Neural cell (in vitro differentiated cells): ENCODE measurements around the gene HOXA1. TPM values are rescaled to one million over a fixed set of nuclear protein-coding genes. Genes with fewer than 3 reads are reported as not detected.

Experiments
- H2AFZ ChIP-seq: fragments of 200-600, 300-800 bp; sonication (generic), shearing (Covaris generic); 2 replicates; pipeline ENCODE4 v1.6.0; 2014; ENCODE audit warnings: low read depth, mild to moderate bottlenecking, antibody characterized with exemption, low read length, moderate library complexity
- H3F3A ChIP-seq: fragments of 200-600 bp; shearing (Covaris generic); 2 replicates; pipeline ENCODE4 v1.6.1; 2016; ENCODE audit warnings: mild to moderate bottlenecking, moderate library complexity, mixed read lengths, antibody characterized with exemption, low read length; ENCODE audit not compliant: insufficient read depth, poor library complexity, severe bottlenecking
- H3K27ac ChIP-seq: fragments of 200-600, 300-800 bp; sonication (generic), shearing (Covaris generic); 2 replicates; pipeline ENCODE4 v1.5.1; 2014; ENCODE audit warnings: mild to moderate bottlenecking, low read length, moderate library complexity
- H3K27me3 ChIP-seq: fragments of 300-800, 200-600 bp; sonication (generic), shearing (Covaris generic); 2 replicates; pipeline ENCODE4 v1.6.0; 2014; ENCODE audit warnings: mild to moderate bottlenecking, low read depth, low read length, moderate library complexity; ENCODE audit not compliant: insufficient read depth
- H3K36me3 ChIP-seq: fragments of 300-800, 200-600 bp; sonication (generic), shearing (Covaris generic); 2 replicates; pipeline ENCODE4 v1.5.1; 2014; ENCODE audit warnings: mild to moderate bottlenecking, antibody characterized with exemption, low read length, moderate library complexity; ENCODE audit not compliant: insufficient read depth
- H3K4me2 ChIP-seq: fragments of 300-800, 200-600 bp; sonication (generic), shearing (Covaris generic); 2 replicates; pipeline ENCODE4 v1.6.0; 2014; ENCODE audit warnings: mild to moderate bottlenecking, low read length
- H3K4me3 ChIP-seq: fragments of 300-800, 200-600 bp; sonication (generic), shearing (Covaris generic); 2 replicates; pipeline ENCODE4 v1.5.1; 2014; ENCODE audit warnings: mild to moderate bottlenecking, low read length, moderate library complexity
- H3K79me2 ChIP-seq: fragments of 200-600 bp; shearing (Covaris generic); replicated peaks from 2 replicates; pipeline ENCODE4 v1.6.0; 2014; ENCODE audit warnings: mild to moderate bottlenecking, low read length, moderate library complexity; ENCODE audit not compliant: insufficient read depth
- H3K9ac ChIP-seq: fragments of 300-800, 200-600 bp; sonication (generic), shearing (Covaris generic); 2 replicates; pipeline ENCODE4 v1.6.1; 2016; ENCODE audit warnings: mild to moderate bottlenecking, low read length, mixed read lengths
- H3K9me2 ChIP-seq: fragments of 200-600 bp; shearing (Covaris generic); 2 replicates; pipeline ENCODE4 v1.6.1; 2016; ENCODE audit warnings: mild to moderate bottlenecking, low read length, mixed read lengths; ENCODE audit not compliant: insufficient read depth
- H3K9me3 ChIP-seq: fragments of 200-600, 300-800 bp; sonication (generic), shearing (Covaris generic); 2 replicates; pipeline ENCODE4 v1.6.1; 2016; ENCODE audit warnings: mild to moderate bottlenecking, mixed run types, low read length, moderate library complexity, mixed read lengths
- H4K20me1 ChIP-seq: fragments of 200-600 bp; shearing (Covaris generic); 2 replicates; pipeline ENCODE4 v1.6.1; 2016; ENCODE audit warnings: mild to moderate bottlenecking, mixed run types; ENCODE audit not compliant: insufficient read depth
- CTCF ChIP-seq: fragments of 450-650 bp; IDR thresholded peaks from 2 replicates; pipeline ENCODE4 v1.5.1; 2014; ENCODE audit warnings: antibody characterized with exemption, mild to moderate bottlenecking, moderate library complexity; ENCODE audit not compliant: poor library complexity, severe bottlenecking
- EP300 ChIP-seq: fragments of 450-650 bp; conservative IDR thresholded peaks from 2 replicates; pipeline ENCODE4 v1.6.1; 2014; ENCODE audit warnings: antibody characterized with exemption, mild to moderate bottlenecking, moderate library complexity; ENCODE audit not compliant: poor library complexity, severe bottlenecking
- EZH2 ChIP-seq: fragments of 200-600, 300-800 bp; shearing (Covaris generic), sonication (generic); IDR thresholded peaks from 2 replicates; pipeline ENCODE4 v1.6.1; 2014; ENCODE audit warnings: antibody characterized with exemption, low read length, borderline replicate concordance, mild to moderate bottlenecking; ENCODE audit not compliant: insufficient read depth, poor library complexity, severe bottlenecking
- MXI1 ChIP-seq: fragments of 450-650 bp; conservative IDR thresholded peaks from 2 replicates; pipeline ENCODE4 v1.6.1; 2014; ENCODE audit warnings: antibody characterized with exemption, mild to moderate bottlenecking; ENCODE audit not compliant: poor library complexity, severe bottlenecking
- POLR2AphosphoS5 ChIP-seq: IDR thresholded peaks from 2 replicates; pipeline ENCODE4 v1.6.1; 2012
- RAD21 ChIP-seq: fragments of 450-650 bp; conservative IDR thresholded peaks from 2 replicates; pipeline ENCODE4 v1.6.1; 2014; ENCODE audit warnings: antibody characterized with exemption, mild to moderate bottlenecking, moderate library complexity
- REST ChIP-seq: IDR thresholded peaks from 2 replicates; pipeline ENCODE4 v1.6.1; 2012; ENCODE audit warnings: borderline replicate concordance
- SMC3 ChIP-seq: fragments of 450-650 bp; conservative IDR thresholded peaks from 2 replicates; pipeline ENCODE4 v1.6.1; 2014; ENCODE audit warnings: antibody characterized with exemption, mild to moderate bottlenecking, moderate library complexity; ENCODE audit not compliant: poor library complexity
- TAF1 ChIP-seq: IDR thresholded peaks from 2 replicates; pipeline ENCODE4 v1.6.1; 2012; ENCODE audit warnings: low read depth
- polyA plus RNA-seq: library from polyadenylated mRNA; depleted of rRNA; stranded (reverse); fragments of >200 nt; gene quantifications from 2 replicates; pipeline ENCODE4 v1.2.3, GENCODE V29; 2014

Gene HOXA1
- polyA plus RNA-seq, 1 donor from 2014 or later = not detected

GRCh38 chr7:27051451-27051850, 44.3 kb downstream of the HOXA1 start:
- H3K9me2 ChIP-seq = no peaks in the 10 kb centered on the region
- H3K9me3 ChIP-seq = no peaks in the 10 kb centered on the region
- no peak overlapping the region for H3K27ac ChIP-seq
- no peak overlapping the region for H3K9ac ChIP-seq
- no peak overlapping the region for H3K4me3 ChIP-seq
- H3F3A ChIP-seq = no peaks in the 10 kb centered on the region
- H4K20me1 ChIP-seq = no peaks in the 10 kb centered on the region
- H3K79me2 ChIP-seq = no peaks in the 10 kb centered on the region
- H3K4me2 ChIP-seq = no peak overlapping the region
- no peaks in the 10 kb centered on the region for H3K27me3 ChIP-seq
- TF ChIP-seq RAD21 (no peak), SMC3 (no peak), POLR2AphosphoS5 (no peak), EZH2 (no peak), CTCF (no peak), MXI1 (no peak), EP300 (no peak), TAF1 (no peak), REST (no peak)
- H2AFZ ChIP-seq = no peak overlapping the region
- H3K36me3 ChIP-seq = no peaks in the 10 kb centered on the region

- Histone ChIP-seq H3K36me3 (no peaks in the 10 kb centered on the region), H3K9ac (no peak overlapping the region), H3K27me3 (no peaks in the 10 kb centered on the region), H3K4me3 (no peak overlapping the region), H3F3A (no peaks in the 10 kb centered on the region), H4K20me1 (no peaks in the 10 kb centered on the region), H3K79me2 (no peaks in the 10 kb centered on the region), H3K27ac (no peak overlapping the region), H2AFZ (no peak overlapping the region), H3K9me3 (no peaks in the 10 kb centered on the region), H3K9me2 (no peaks in the 10 kb centered on the region), H3K4me2 (no peak overlapping the region)
- no peak for TF ChIP-seq MXI1
- no peak for TF ChIP-seq RAD21
- TF ChIP-seq TAF1 = no peak
- no peak for TF ChIP-seq REST
- no peak for TF ChIP-seq EP300
- TF ChIP-seq POLR2AphosphoS5 = no peak
- no peak for TF ChIP-seq SMC3
- no peak for TF ChIP-seq EZH2
- no peak for TF ChIP-seq CTCF
These were observed 47.4 kb downstream of the HOXA1 start for GRCh38 chr7:27048438-27048837.
